Activated CD8-positive, alpha-beta T cell treated with anti-CD3 and anti-CD28 coated beads for 36 hours (primary cell): ENCODE measurements around the gene SCT. TPM values are rescaled to one million over a fixed set of nuclear protein-coding genes. Genes with fewer than 3 reads are reported as not detected.
A peak's percentile ranks its signal among the peaks of the same experiment; 100 is the strongest.

Source experiments
- ATAC-seq: fragments of 200-7000 bp; cut with Tn5 transposase; one replicate; pipeline ENCODE4 v1.10.0; 2021; ENCODE audit warnings: mild to moderate bottlenecking, moderate library complexity
- CTCF ChIA-PET: fragments of 350-600 bp; sonication (Branson Sonifier 250); formaldehyde crosslinking; loops from one replicate; lab custom pipeline; 2021; ENCODE audit warnings: antibody characterized with exemption; lab: Charles Lee
- POLR2A ChIA-PET: fragments of 350-600 bp; sonication (Branson Sonifier 250); formaldehyde crosslinking; loops from one replicate; lab custom pipeline; 2021; ENCODE audit warnings: antibody characterized with exemption; lab: Charles Lee
- DNase-seq: peaks from one replicate; pipeline ENCODE4 v3.0.0-alpha.2; 2020
- H3K27ac Mint-ChIP-seq: one replicate; pipeline ENCODE4 v1.8.0; 2021; ENCODE audit warnings: mild to moderate bottlenecking, mixed read lengths
- H3K27me3 Mint-ChIP-seq: one replicate; pipeline ENCODE4 v1.8.0; 2021; ENCODE audit warnings: mixed read lengths
- H3K36me3 Mint-ChIP-seq: one replicate; pipeline ENCODE4 v1.8.0; 2021; ENCODE audit warnings: low read depth, mixed read lengths
- H3K4me1 Mint-ChIP-seq: one replicate; pipeline ENCODE4 v1.8.0; 2021; ENCODE audit warnings: low read depth, mixed read lengths
- H3K4me3 Mint-ChIP-seq: one replicate; pipeline ENCODE4 v1.8.0; 2021; ENCODE audit warnings: mild to moderate bottlenecking, moderate library complexity, mixed read lengths
- H3K9me3 Mint-ChIP-seq: one replicate; pipeline ENCODE4 v1.8.0; 2021; ENCODE audit warnings: mixed read lengths
- intact Hi-C: fragments of 100-400 bp; cut with micrococcal nuclease; formaldehyde crosslinking; loops from one replicate; pipeline ENCODE4 v1.10.0; 2022
- total RNA-seq, 2 experiments: library from RNA; stranded (reverse); gene quantifications; one replicate each; pipeline ENCODE4 v1.2.3, GENCODE V29; 2021
- TF ChIP-seq, protein P1 (sequence below): fragments of 200-600 bp; IDR thresholded peaks from one replicate; pipeline ENCODE4 v1.8.0; 2022; ENCODE audit warnings: antibody characterized with exemption, mild to moderate bottlenecking

The SCT gene
- total RNA-seq, 2 experiments from 2014 or later = not detected

DNA sequence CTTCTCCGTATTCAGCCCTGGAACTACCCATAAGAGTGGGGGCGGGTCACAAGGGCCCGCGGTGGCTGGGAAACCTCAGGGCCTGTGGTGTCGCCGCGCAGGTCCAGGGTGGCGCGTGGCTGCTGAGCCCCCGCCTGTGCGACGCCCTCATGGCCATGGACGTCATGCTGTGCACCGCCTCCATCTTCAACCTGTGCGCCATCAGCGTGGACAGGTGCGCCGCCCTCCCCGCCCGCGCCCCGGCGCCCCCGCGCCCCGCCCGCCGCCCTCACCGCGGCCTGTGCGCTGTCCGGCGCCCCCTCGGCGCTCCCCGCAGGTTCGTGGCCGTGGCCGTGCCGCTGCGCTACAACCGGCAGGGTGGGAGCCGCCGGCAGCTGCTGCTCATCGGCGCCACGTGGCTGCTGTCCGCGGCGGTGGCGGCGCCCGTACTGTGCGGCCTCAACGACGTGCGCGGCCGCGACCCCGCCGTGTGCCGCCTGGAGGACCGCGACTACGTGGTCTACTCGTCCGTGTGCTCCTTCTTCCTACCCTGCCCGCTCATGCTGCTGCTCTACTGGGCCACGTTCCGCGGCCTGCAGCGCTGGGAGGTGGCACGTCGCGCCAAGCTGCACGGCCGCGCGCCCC is 12.5 kb upstream of the SCT start:
- Mint-ChIP-seq H3K27me3 (peaks cover 31% of the 10 kb centered on the region), H3K4me1 (peaks cover 17% of the 10 kb centered on the region), H3K36me3 (peaks cover 2% of the 10 kb centered on the region), H3K27ac (no peak overlapping the region), H3K9me3 (no peaks in the 10 kb centered on the region), H3K4me3 (no peak overlapping the region)
- TF ChIP-seq, protein P1, sequence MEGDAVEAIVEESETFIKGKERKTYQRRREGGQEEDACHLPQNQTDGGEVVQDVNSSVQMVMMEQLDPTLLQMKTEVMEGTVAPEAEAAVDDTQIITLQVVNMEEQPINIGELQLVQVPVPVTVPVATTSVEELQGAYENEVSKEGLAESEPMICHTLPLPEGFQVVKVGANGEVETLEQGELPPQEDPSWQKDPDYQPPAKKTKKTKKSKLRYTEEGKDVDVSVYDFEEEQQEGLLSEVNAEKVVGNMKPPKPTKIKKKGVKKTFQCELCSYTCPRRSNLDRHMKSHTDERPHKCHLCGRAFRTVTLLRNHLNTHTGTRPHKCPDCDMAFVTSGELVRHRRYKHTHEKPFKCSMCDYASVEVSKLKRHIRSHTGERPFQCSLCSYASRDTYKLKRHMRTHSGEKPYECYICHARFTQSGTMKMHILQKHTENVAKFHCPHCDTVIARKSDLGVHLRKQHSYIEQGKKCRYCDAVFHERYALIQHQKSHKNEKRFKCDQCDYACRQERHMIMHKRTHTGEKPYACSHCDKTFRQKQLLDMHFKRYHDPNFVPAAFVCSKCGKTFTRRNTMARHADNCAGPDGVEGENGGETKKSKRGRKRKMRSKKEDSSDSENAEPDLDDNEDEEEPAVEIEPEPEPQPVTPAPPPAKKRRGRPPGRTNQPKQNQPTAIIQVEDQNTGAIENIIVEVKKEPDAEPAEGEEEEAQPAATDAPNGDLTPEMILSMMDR = no peak
- intact Hi-C loops = no loop called here
- DNase-seq = no peak
- CTCF ChIA-PET = no interaction called here
- POLR2A ChIA-PET = interaction anchor here (1.2 kb wide), 1 partner anchor 13 kb away, joined by 4 read pairs; the partner anchor contains the start of gene SCT
- ATAC-seq = peak; percentile 21

DNA sequence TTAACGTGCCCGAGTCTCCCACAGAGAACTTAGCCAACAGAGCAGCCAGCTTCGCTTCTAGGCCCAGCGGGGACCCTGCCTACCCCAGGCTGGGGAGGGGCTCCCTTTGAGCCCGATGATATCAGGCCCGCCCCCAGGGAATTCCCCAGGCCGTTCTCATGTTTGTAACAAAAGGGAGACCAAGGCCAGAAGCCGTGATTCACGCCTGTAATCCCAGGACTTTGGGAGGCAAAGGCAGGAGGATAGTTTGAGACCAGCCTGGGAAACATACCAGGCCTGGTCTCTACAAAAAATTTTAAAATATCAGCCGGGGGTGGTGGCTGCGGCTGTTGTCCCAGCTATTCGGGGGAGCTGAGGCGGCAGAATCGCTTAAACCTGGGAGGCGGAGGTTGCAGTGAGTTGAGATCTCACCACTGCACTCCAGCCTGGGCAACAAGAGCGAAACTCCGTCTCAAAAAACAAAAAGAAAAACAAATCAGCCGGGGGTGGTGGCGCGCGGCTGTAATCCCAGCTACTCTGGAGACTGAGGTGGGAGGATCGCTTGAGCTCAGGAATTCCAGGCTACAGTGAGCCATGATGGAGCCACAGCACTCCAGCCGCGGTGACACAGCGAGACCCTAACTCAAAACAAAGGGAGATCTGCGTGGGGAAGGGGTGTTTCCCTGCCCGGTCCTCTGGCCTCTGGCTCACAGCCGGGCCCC is 11.8 kb upstream of the SCT start:
- Mint-ChIP-seq H3K4me3 (no peak overlapping the region), H3K27ac (no peak overlapping the region), H3K27me3 (peaks cover 31% of the 10 kb centered on the region), H3K36me3 (peaks cover 2% of the 10 kb centered on the region), H3K9me3 (no peaks in the 10 kb centered on the region), H3K4me1 (peaks cover 17% of the 10 kb centered on the region)
- TF ChIP-seq, protein P1 = no peak
- CTCF ChIA-PET = no interaction called here
- DNase-seq (no peak), ATAC-seq (no peak)
- intact Hi-C loops = no loop called here
- POLR2A ChIA-PET = interaction anchor here (0.6 to 0.8 kb wide), 2 partner anchors 72 to 94 kb away, joined by 3 read pairs; no protein-coding TSS in a partner anchor

DNA sequence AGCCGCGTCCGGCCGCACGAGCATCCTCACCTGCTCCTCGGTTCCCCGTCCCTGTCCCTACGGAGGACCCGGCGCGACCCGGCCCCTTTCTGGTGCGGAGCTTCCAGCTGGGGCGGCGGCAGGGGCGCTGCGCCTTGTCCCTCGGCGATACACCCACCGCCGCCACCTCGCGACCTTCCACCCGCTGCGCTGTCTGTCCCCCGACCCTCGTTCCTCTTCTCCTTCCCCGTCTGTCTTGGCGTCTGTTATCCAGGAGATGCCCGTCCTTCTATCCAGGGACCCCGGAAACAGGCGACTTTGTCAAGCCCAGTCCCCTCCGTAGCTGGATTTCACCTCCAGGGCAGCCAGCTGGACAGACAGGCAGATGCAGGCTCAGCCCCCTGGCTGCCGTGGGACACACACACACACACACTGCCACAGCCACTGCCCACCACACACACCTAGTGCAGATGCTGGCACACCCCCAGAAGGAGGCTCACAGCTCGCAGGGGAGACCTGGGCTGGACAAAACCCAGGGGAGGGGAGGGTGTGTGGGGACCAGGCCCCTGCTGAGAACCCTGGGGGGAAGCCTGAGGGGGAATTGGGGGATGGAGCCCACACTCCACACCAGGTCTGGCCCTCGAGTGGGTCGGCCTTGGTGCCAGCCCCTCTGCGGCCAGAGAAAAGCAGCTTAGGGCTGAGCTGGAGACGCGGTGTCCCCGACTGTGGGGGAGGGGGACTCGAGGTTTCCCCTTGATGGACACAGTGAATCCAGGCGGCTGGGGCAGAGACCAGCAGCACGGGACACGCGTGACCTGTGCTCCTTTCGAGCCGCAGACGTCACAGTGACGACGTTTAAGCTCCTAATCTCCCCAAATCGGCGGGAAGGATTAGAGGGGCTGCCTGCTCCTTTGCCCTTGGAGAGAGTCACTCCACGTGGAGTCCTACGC is 10.9 kb upstream of the SCT start:
- DNase-seq = no peak
- TF ChIP-seq, protein P1 = no peak
- Mint-ChIP-seq H3K27me3 (peaks cover 31% of the 10 kb centered on the region), H3K27ac (no peak overlapping the region), H3K4me1 (peaks cover 17% of the 10 kb centered on the region), H3K9me3 (no peaks in the 10 kb centered on the region), H3K36me3 (peaks cover 2% of the 10 kb centered on the region), H3K4me3 (peak overlapping the region; percentile 7)
- intact Hi-C loops = no loop called here
- ATAC-seq = no peak
- ChIA-PET CTCF (interaction anchor here (1.1 kb wide), 1 partner anchor 9 kb away, joined by 4 read pairs; no protein-coding TSS in a partner anchor), POLR2A (interaction anchor here (0.6 to 0.8 kb wide), 3 partner anchors 51 to 93 kb away, joined by 3 read pairs; no protein-coding TSS in a partner anchor)

DNA sequence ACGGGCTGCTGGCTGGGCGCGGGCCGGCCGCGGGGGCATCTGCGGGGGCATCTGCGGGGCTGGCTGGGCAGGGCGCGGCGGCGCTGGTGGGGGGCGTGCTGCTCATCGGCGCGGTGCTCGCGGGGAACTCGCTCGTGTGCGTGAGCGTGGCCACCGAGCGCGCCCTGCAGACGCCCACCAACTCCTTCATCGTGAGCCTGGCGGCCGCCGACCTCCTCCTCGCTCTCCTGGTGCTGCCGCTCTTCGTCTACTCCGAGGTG is 10.3 kb upstream of the SCT start:
- ATAC-seq (no peak), DNase-seq (no peak)
- ChIA-PET POLR2A (interaction anchor here (0.8 kb wide), 1 partner anchor 50 kb away, joined by 3 read pairs; no protein-coding TSS in a partner anchor), CTCF (interaction anchor here (1.1 kb wide), 1 partner anchor 9 kb away, joined by 4 read pairs; no protein-coding TSS in a partner anchor)
- H3K9me3 Mint-ChIP-seq = no peaks in the 10 kb centered on the region
- H3K4me3 Mint-ChIP-seq = peak overlapping the region; percentile 7
- intact Hi-C loops = no loop called here
- peaks cover 2% of the 10 kb centered on the region for H3K36me3 Mint-ChIP-seq
- peaks cover 31% of the 10 kb centered on the region for H3K27me3 Mint-ChIP-seq
- TF ChIP-seq, protein P1 = no peak
- H3K27ac Mint-ChIP-seq = no peak overlapping the region
- peaks cover 17% of the 10 kb centered on the region for H3K4me1 Mint-ChIP-seq
